Astrocyte (in vitro differentiated cells and primary cell): ENCODE data around the gene DUS2. TPM values are rescaled to one million over a fixed set of nuclear protein-coding genes. Genes with fewer than 3 reads are reported as not detected.

ENCODE experiments used
- DNase-seq: peaks from one replicate; pipeline ENCODE4 v3.0.0-alpha.2; 2010; ENCODE audit warnings: low read depth
- FAIRE-seq: peaks from 2 replicates; lab custom pipeline; 2011; peaks lifted over from hg19 to GRCh38; lab: Jason Lieb, UNC
- H2AFZ ChIP-seq: 2 replicates; pipeline ENCODE4 v1.6.0; 2012; ENCODE audit warnings: low read depth, low read length, inconsistent platforms
- H3K27ac ChIP-seq: 2 replicates; pipeline ENCODE4 v1.5.1; 2011; ENCODE audit warnings: low read depth, low read length, inconsistent platforms
- H3K27me3 ChIP-seq: 2 replicates; pipeline ENCODE4 v1.6.0; 2011; ENCODE audit warnings: low read length, inconsistent platforms; ENCODE audit not compliant: insufficient read depth
- H3K36me3 ChIP-seq: 2 replicates; pipeline ENCODE4 v1.5.1; 2011; ENCODE audit warnings: low read length, inconsistent platforms; ENCODE audit not compliant: insufficient read depth
- H3K4me1 ChIP-seq: 2 replicates; pipeline ENCODE4 v1.5.1; 2011; ENCODE audit warnings: low read length, inconsistent platforms; ENCODE audit not compliant: insufficient read depth
- H3K4me2 ChIP-seq: 2 replicates; pipeline ENCODE4 v1.6.0; 2012; ENCODE audit warnings: low read length, inconsistent platforms
- H3K4me3 ChIP-seq: 2 replicates; pipeline ENCODE4 v1.5.1; 2011; ENCODE audit warnings: low read depth, mild to moderate bottlenecking, low read length, inconsistent platforms; ENCODE audit not compliant: insufficient read depth
- H3K79me2 ChIP-seq: 2 replicates; pipeline ENCODE4 v1.6.0; 2012; ENCODE audit warnings: mild to moderate bottlenecking, low read length, inconsistent platforms; ENCODE audit not compliant: insufficient read depth
- H3K9ac ChIP-seq: 2 replicates; pipeline ENCODE4 v1.6.0; 2012; ENCODE audit warnings: mild to moderate bottlenecking, low read length, inconsistent platforms
- H3K9me3 ChIP-seq: 2 replicates; pipeline ENCODE4 v1.5.1; 2012; ENCODE audit warnings: low read depth, mild to moderate bottlenecking, low read length, inconsistent platforms; ENCODE audit not compliant: insufficient read depth
- H4K20me1 ChIP-seq: 2 replicates; pipeline ENCODE4 v1.6.0; 2012; ENCODE audit warnings: low read length, inconsistent platforms; ENCODE audit not compliant: insufficient read depth
- H3K27ac Mint-ChIP-seq: one replicate; pipeline ENCODE4 v1.8.0; 2021; ENCODE audit warnings: mild to moderate bottlenecking, mixed read lengths; ENCODE audit not compliant: unreplicated experiment
- H3K27me3 Mint-ChIP-seq: one replicate; pipeline ENCODE4 v1.8.0; 2021; ENCODE audit warnings: low read depth, mixed read lengths; ENCODE audit not compliant: unreplicated experiment
- H3K36me3 Mint-ChIP-seq: one replicate; pipeline ENCODE4 v1.8.0; 2021; ENCODE audit warnings: low read depth, mixed read lengths; ENCODE audit not compliant: unreplicated experiment
- H3K4me1 Mint-ChIP-seq: one replicate; pipeline ENCODE4 v1.8.0; 2021; ENCODE audit warnings: low read depth, mixed read lengths; ENCODE audit not compliant: unreplicated experiment
- H3K4me3 Mint-ChIP-seq: one replicate; pipeline ENCODE4 v1.8.0; 2021; ENCODE audit warnings: mild to moderate bottlenecking, moderate library complexity, mixed read lengths; ENCODE audit not compliant: unreplicated experiment
- H3K9me3 Mint-ChIP-seq: one replicate; pipeline ENCODE4 v1.8.0; 2021; ENCODE audit warnings: mild to moderate bottlenecking, mixed read lengths; ENCODE audit not compliant: unreplicated experiment
- EZH2 ChIP-seq: IDR thresholded peaks from 2 replicates; pipeline ENCODE4 v1.6.1; 2012; ENCODE audit warnings: mild to moderate bottlenecking, low read length, inconsistent platforms; ENCODE audit not compliant: insufficient read depth
- total RNA-seq: library from RNA; stranded (reverse); gene quantifications from 2 replicates; pipeline ENCODE4 v1.2.1, GENCODE V29; 2021
- TF ChIP-seq, protein P1 (sequence below): IDR thresholded peaks from 2 replicates; pipeline ENCODE4 v1.5.1; 2011; ENCODE audit warnings: low read depth, mild to moderate bottlenecking, inconsistent platforms, low read length, moderate library complexity; ENCODE audit not compliant: insufficient read depth

DUS2 gene
- total RNA-seq, 1 donor from 2014 or later = 14.9 TPM

DNA sequence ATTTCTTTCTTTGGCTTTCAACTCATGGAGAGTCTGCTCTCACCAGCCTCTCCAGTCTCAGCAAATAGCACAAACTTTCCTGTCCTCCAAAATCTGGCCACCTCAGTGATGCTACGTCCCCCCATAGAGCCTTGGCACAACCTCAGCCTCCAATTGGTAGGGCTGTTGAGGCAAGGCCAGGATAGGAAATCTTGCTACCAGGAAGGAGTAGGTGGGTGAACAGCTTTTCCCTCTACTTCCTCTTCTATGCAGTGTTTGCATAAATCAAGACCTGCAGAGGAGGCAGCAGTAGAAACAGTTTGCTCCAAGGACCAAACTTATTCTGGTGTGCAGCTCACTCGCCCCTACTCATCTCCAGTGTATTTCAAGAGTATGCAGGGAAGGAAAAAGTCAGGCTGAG, 23.1 kb upstream of the DUS2 start:
- peaks cover 2% of the 10 kb centered on the region for H3K4me1 Mint-ChIP-seq
- no peak overlapping the region for H3K9ac ChIP-seq

DNA sequence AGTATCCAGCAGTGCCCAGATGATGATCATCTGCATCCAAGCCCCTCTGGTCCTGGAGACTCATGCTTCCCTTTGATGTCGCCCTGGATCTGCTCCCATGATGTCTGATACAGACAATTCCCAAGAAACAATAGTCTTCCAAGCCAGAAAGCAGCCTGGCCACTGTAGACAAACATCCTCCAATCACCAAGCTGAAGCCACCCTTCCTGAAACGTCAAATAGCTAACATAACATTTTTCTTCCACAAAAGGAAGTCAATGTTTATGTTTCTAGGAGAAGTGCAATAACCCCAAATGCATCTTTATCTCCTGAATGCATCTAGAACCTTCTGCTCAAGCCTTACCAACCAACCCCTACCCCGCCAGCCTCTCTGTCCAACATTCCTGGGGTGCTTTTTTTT, 22.6 kb upstream of the DUS2 start:
- Histone ChIP-seq H3K4me1 (no peaks in the 10 kb centered on the region), H2AFZ (no peak overlapping the region), H3K27ac (no peak overlapping the region), H4K20me1 (no peaks in the 10 kb centered on the region), H3K4me2 (no peak overlapping the region), H3K79me2 (no peaks in the 10 kb centered on the region), H3K27me3 (peaks cover 3% of the 10 kb centered on the region), H3K9me3 (no peaks in the 10 kb centered on the region), H3K36me3 (no peaks in the 10 kb centered on the region), H3K4me3 (no peak overlapping the region), H3K9ac (no peak overlapping the region)
- H3K4me3 Mint-ChIP-seq = no peak overlapping the region
- no peak overlapping the region for H3K27ac Mint-ChIP-seq
- H3K27me3 Mint-ChIP-seq = peaks cover 6% of the 10 kb centered on the region
- H3K36me3 Mint-ChIP-seq = no peaks in the 10 kb centered on the region
- FAIRE-seq = no peak
- TF ChIP-seq, protein P1, sequence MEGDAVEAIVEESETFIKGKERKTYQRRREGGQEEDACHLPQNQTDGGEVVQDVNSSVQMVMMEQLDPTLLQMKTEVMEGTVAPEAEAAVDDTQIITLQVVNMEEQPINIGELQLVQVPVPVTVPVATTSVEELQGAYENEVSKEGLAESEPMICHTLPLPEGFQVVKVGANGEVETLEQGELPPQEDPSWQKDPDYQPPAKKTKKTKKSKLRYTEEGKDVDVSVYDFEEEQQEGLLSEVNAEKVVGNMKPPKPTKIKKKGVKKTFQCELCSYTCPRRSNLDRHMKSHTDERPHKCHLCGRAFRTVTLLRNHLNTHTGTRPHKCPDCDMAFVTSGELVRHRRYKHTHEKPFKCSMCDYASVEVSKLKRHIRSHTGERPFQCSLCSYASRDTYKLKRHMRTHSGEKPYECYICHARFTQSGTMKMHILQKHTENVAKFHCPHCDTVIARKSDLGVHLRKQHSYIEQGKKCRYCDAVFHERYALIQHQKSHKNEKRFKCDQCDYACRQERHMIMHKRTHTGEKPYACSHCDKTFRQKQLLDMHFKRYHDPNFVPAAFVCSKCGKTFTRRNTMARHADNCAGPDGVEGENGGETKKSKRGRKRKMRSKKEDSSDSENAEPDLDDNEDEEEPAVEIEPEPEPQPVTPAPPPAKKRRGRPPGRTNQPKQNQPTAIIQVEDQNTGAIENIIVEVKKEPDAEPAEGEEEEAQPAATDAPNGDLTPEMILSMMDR = no peak
- no peak for TF ChIP-seq EZH2
- DNase-seq = no peak
- H3K4me1 Mint-ChIP-seq = peaks cover 2% of the 10 kb centered on the region
- H3K9me3 Mint-ChIP-seq = no peaks in the 10 kb centered on the region

More for the DNA sequence above, 23.1 kb upstream of the DUS2 start:
- Histone ChIP-seq H3K27me3 (peaks cover 3% of the 10 kb centered on the region), H3K9me3 (no peaks in the 10 kb centered on the region), H4K20me1 (no peaks in the 10 kb centered on the region), H3K4me3 (no peak overlapping the region), H3K36me3 (no peaks in the 10 kb centered on the region), H2AFZ (no peak overlapping the region), H3K4me2 (no peak overlapping the region), H3K4me1 (no peaks in the 10 kb centered on the region), H3K79me2 (no peaks in the 10 kb centered on the region), H3K27ac (no peak overlapping the region)
- Mint-ChIP-seq H3K27ac (no peak overlapping the region), H3K9me3 (no peaks in the 10 kb centered on the region), H3K4me3 (no peak overlapping the region), H3K36me3 (no peaks in the 10 kb centered on the region), H3K27me3 (peaks cover 5% of the 10 kb centered on the region)
- TF ChIP-seq EZH2 = no peak
- TF ChIP-seq, protein P1 = no peak
- FAIRE-seq (no peak), DNase-seq (no peak)

DNA sequence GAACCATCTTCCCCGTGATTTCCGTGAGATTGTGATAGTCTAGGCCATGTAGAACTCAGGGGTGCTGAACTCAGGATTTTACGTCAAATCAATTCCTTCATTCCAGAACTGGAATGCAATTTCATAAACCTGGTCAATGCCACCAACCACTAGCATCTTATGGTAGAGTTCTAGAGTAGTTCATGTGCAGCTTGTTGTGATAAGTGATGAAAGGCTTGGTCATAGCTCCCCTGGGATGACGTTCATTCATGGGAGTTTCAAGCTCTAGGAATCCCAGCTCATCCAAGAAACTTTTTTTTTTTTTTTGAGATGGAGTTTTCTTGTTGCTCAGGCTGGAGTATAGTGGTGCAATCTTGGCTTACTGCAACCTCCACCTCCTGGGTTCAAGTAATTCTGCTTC, 20.1 kb upstream of the DUS2 start:
- no peaks in the 10 kb centered on the region for H3K36me3 ChIP-seq
- peaks cover 3% of the 10 kb centered on the region for H3K27me3 ChIP-seq
- H3K4me1 ChIP-seq = no peaks in the 10 kb centered on the region
- H3K27ac Mint-ChIP-seq = no peak overlapping the region
- DNase-seq (no peak), FAIRE-seq (no peak)
- H2AFZ ChIP-seq = no peak overlapping the region
- H3K36me3 Mint-ChIP-seq = no peaks in the 10 kb centered on the region
- H3K27ac ChIP-seq = no peak overlapping the region
- H3K4me1 Mint-ChIP-seq = peaks cover 2% of the 10 kb centered on the region
- no peak overlapping the region for H3K4me3 Mint-ChIP-seq
- no peak for TF ChIP-seq EZH2
- TF ChIP-seq, protein P1 = no peak
- no peak overlapping the region for H3K4me3 ChIP-seq
- peaks cover 8% of the 10 kb centered on the region for H3K27me3 Mint-ChIP-seq
- H3K9me3 ChIP-seq = no peaks in the 10 kb centered on the region
- no peak overlapping the region for H3K4me2 ChIP-seq
- H3K79me2 ChIP-seq = no peaks in the 10 kb centered on the region
- H3K9me3 Mint-ChIP-seq = no peaks in the 10 kb centered on the region
- no peaks in the 10 kb centered on the region for H4K20me1 ChIP-seq
- no peak overlapping the region for H3K9ac ChIP-seq
